ENCODE data around the gene NKX3-2.

NKX3-2 gene

GRCh38 chr4:13531625-13531998, 12.7 kb downstream of the NKX3-2 start:
- no peak for DNase-seq (ENCODE audit: low read depth in 2 of 2)

- DNase-seq (ENCODE audit: low read depth in 2 of 2): no peak
Measured at GRCh38 chr4:13530823-13531624, 13.3 kb downstream of the NKX3-2 start.

DNA sequence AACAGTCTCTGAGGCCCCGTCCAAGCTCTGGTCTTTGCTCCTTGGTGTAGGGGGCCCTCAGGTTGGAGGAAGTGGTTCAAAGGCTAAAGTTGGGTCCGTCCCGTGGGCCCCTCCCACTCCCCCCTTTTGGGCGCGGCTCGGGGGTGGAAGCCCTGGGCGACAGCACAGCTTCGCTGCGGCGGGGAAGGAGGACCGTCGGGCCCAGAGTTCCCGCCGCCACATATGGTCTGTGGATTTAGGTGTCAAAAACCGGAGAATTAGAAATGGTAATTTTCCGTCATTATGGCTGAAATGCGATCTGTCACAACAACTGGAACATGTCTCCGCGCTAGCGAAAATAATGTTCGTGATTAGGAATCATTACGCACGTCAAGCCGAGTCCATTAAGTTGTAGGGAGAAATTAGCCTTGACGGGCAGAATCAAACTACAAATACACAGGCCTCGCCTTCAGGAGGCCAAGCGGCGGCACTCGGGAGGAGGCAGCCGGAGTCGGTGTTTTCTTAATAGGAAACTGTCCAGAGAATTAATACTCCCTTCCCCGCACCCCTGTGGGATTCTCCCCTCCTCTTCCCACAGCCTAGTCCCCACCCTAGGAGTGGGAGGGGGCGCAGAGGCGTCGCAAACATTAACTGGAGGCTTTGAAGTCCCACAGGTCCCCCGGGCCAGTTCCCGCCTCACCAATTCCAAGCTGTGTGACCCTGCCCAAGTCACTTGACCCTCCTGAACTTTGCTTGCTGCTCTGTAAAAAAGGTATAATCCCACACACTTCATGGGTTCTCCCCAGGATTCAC, 15.0 kb downstream of the NKX3-2 start:
- DNase-seq (ENCODE audit: low read depth in 2 of 2): no peak

GRCh38 chr4:13528821-13529127, 15.5 kb downstream of the NKX3-2 start:
- no peak for DNase-seq (ENCODE audit: low read depth in 2 of 2)

DNA sequence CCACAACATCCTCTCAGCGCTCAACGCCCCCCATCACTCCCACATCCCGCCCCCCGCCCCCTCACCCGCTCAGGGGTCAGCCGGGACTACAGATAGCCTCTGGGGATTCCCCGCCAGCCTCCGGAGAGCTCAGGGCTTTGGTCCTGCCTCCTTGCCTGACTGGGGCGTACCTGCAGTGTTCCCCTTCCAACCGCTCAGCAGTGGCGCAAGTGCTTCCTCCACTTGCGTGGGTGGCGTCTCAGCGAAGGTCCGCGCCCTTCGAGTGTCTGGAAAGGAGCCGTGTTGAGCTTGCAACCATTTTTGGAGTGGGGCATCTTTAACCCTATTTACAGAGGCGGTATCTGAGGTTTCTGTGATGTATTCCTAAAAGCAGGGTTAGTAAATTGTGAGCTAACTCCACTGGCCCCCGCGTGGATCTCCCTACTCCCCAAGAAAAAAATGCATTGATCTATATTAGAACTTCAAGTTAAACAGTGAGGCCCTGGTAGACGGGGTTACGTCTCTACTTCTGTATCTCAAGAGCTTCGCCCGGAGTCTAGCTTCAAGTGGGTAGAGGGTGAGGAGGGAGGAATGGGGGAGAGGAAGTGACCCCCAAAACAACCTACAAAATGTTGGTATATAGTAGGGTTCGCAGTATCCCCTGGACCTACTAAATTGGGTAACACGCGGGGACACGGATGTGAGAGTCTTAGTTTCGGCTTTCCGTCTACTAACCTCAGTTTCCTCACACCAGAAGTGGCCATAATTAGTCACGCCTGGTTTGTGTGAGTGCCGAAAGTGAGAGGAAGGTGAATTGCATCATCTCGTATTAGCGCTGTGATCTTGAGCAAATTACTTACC, 16.1 kb downstream of the NKX3-2 start:
- no peak for DNase-seq (ENCODE audit: low read depth in 2 of 2)

DNA sequence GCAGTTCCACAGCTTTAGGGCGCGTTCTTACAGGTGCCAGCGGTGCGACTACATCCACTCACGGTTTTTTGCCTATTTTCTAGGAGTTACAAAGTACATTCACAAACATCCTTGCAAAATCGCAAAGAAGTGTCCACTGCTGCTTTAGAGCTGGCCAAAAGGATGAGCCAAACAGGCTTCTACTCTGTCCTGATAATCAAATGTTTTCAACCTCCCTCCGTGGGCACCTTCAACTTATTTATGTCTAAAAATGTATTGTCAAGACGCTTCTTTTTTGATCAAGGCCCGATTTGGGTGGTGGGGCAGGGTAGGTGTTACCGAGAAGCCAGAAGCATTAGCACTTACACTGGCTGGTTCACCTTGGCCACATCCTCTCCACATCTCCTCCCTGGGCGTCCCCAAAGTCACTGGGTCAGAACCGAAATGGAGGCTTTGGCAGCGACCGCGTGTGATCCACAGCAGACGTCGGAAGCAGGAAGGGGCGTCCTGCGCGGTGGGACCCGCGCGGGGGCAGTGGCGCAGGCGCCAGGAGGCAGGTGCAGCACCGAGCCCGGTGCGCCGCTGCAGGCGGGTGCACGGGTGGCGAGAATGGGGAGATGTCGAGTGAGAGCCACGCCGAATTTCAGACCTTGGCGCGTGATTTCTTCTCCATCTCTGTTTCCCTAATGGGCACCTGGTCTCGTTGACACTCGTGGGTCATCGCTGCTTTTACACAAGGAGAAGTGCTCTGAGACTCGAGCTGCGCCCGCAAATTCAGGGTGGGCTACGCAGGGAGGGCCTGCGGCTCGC, 16.9 kb downstream of the NKX3-2 start:
- no peak for DNase-seq (ENCODE audit: low read depth in 2 of 2)

- no peak for DNase-seq (ENCODE audit: low read depth in 2 of 2)
Measured at GRCh38 chr4:13526658-13527057, 17.6 kb downstream of the NKX3-2 start.

DNA sequence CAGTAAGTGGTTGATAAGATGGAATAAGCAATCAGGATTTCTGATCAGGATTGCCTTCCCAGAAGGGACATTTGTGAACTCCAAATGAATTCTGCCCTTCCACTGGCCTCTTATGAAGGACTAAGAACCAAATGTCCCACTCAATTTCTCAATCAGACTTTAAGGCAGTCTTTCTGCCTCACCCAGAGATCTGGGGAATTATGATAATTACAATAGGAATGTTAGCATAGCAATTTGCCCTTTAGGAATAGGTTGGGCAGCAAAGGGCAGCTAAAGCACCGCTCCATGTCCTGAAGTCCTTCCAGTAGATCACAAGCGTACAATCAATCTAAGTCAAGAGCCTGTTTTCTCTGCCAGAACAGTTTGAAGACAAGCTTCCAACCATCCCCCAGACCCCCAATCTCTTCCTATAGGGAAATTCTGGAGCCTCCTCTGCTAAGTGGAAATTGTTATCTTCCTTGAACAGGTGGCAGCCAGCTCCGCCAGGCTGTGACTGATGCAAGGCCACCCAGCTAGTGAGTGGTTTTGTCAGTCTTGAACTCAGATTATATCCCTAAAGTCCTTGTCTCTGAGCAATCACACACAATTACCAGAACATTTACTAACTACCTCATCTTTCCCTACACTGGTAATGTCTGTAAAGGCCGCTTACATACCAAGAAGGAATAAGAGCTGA, 18.6 kb downstream of the NKX3-2 start:
- DNase-seq (ENCODE audit: low read depth in 2 of 2): no peak

- no peak for DNase-seq (ENCODE audit: low read depth in 2 of 2)
Measured at GRCh38 chr4:13524504-13525243, 19.6 kb downstream of the NKX3-2 start.

- DNase-seq (ENCODE audit: low read depth in 2 of 2): no peak
Measured at GRCh38 chr4:13523591-13524503, 20.5 kb downstream of the NKX3-2 start.

DNA sequence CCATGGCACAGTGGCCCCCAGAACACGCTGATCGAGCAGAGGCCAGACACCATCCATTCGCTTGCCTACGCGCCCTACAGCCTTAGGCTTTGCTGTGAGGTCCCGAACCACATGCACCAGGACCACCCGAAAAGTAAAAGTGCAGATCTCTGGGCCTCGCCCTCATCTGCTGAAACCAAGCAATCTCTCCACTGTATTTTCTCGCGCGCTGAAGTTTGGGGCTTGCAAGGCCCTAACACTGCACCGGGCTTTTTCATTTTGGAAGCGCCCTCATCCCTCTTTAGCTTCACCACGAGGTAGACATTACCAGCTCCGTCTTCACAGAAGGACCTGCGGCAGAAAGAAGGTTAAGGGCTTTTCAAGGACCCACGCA, 21.2 kb downstream of the NKX3-2 start:
- DNase-seq (ENCODE audit: low read depth in 2 of 2): no peak

DNA sequence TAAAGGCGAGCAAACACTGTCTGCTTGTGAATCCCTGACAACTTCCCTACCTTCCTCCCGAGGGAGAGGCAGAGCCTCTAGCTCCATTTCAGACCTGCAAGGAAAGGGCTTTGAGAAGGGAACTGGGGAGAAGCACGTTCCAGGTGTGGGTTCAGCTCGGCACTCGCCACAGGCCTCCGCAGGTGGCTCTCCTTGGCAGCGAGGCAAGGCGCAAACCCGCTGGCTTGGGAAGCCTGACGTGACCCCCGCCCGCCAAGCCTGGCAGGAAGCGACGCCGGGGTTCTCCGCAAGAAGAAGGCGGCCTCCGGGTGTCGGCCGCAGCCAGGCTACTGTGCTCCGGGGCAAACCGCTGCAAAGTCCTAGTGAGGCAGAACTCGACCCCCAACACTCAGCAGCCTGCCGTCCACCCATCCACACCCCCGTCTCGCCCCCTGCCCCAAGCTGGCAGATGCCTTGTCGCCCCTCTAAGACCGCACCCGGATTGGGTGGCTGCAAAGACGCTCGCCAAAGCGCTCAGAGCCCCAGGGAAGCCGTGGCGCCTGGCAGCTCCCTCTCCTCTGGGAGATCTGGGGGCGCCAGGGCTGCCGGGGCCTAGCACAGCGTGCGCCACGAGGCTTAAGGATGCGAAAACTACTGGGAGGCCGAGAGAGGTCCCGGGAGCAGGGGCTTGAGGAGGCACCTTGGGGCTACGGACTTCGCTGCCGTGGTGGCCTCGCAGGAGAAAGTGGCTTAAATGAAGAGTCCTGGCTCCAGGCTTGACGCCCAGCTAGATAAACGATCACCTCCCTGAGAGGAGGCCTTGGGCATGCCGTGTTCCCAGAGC, 21.8 kb downstream of the NKX3-2 start:
- no peak for DNase-seq (ENCODE audit: low read depth in 2 of 2)

- DNase-seq (ENCODE audit: low read depth in 2 of 2): no peak
Measured at GRCh38 chr4:13521047-13521446, 23.3 kb downstream of the NKX3-2 start.

GRCh38 chr4:13516315-13516860, 27.9 kb downstream of the NKX3-2 start:
- no peak for DNase-seq (ENCODE audit: low read depth in 2 of 2)

- DNase-seq (ENCODE audit: low read depth in 2 of 2): no peak
Measured at GRCh38 chr4:13515268-13515667, 29.0 kb downstream of the NKX3-2 start.

DNA sequence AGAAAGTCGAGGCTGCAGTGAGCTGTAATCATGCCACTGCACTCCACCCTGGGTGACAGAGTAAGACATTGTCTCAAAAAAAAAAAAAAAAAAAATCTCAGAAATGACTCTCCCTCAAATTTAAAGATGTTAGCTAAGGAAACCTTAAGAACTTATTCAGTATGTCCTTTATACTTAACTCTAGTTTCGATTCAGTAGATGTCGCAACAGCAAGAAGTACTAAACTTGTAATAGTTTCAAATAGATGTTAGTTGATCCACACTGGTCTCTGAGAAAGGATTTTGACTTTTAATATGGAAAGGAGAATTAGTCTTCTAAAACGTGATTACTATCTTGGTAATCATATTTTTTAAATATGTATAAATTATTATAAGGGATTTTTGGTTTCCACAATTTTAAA, 29.6 kb downstream of the NKX3-2 start:
- DNase-seq (ENCODE audit: low read depth in 2 of 2): no peak

DNA sequence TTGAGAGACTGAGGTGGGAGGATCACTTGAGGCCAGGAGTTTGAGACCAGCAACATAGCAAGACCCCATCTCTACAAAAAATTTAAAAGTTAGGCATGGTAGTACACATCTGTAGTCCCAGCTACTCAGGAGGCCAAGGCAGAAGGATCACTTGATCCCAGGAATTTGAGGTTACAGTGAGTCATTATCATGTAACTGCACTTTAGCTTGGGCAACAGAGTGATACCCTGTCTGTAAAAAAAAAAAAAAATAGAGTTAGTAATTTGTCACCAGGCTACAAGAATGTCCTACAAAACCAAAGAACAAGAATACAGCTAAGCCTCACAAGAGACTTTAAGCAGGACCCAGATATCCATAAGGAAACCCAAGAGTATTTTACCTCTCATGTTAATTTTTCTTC, 33.2 kb downstream of the NKX3-2 start:
- DNase-seq (ENCODE audit: low read depth in 2 of 2): no peak

DNA sequence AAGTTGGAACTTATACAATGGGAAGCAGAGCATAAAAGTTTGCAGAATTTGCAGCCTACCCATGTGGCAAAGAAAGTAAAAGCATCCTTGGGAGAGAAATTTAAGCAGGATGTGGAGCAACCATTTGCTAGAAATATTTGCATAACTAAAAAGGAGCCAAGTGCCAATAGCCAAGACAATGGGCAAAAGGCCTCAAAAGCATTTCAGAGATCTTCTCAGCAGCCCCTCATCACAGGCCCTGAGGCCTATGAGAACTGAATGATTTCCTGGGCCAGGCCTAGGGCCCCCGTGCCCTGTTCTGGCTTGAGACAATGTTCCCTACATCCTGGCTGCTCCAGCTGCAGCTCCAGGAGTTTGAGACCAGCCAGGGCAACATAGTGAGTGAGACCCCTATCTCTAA, 34.9 kb downstream of the NKX3-2 start:
- DNase-seq (ENCODE audit: low read depth in 2 of 2): no peak

Data from stimulated activated CD4-positive, alpha-beta T cell treated with anti-CD3 and anti-CD28 coated beads, Interleukin-1b, Interleukin-23, amount 100 ng/mL, for 4 hours (primary cell).